Hepatocyte (in vitro differentiated cells): ENCODE data around the gene KCP.

ENCODE experiments used
- CTCF ChIP-seq: fragments of 200-600 bp; sonication (generic); IDR thresholded peaks from 2 replicates; pipeline ENCODE4 v1.5.1; 2016; ENCODE audit warnings: antibody characterized with exemption, mild to moderate bottlenecking; ENCODE audit not compliant: poor library complexity
- EZH2phosphoT487 ChIP-seq: fragments of 200-600 bp; sonication (generic); IDR thresholded peaks from one replicate; pipeline ENCODE4 v1.6.1; 2018; ENCODE audit warnings: antibody characterized with exemption, mild to moderate bottlenecking, low read depth, moderate library complexity; ENCODE audit not compliant: unreplicated experiment, severe bottlenecking

GRCh38 chr7:128947854-128948253, 37.3 kb upstream of the KCP start:
- TF ChIP-seq CTCF, result no peak
- no peak for TF ChIP-seq EZH2phosphoT487
